Measurements from ENCODE around the gene IL4. TPM values are rescaled to one million over a fixed set of nuclear protein-coding genes. Genes with fewer than 3 reads are reported as not detected.

IL4 gene
- total and polyA plus RNA-seq, 8 donors = not detected

DNA sequence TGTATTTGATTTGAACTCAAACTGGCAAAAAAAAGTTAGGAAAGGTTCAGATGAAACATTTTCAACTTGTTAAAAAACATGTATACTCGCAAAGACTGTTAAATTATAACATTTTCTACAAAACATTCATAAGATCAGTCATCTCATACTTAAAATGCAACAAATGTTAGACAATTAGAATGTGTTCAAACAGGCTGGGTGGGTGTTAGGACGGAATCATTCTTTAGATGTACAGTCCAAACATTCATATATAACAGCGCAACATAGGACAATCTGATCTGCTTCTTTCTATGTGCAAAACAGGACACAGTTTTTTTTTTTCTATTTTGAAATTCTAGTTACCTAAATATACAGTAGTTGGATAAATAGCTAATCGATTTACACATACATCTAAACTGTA is 22.2 kb downstream of the IL4 start:
- H3K4me1 ChIP-seq = no peaks in the 10 kb centered on the region
- ATAC-seq = no peak
- no peaks in the 10 kb centered on the region for H3K9me3 ChIP-seq
- DNase-seq = no peak
- H3K4me3 ChIP-seq = no peak overlapping the region
- intact Hi-C loops (cut with DNase I) = no loop called here
- H3K27ac ChIP-seq = no peak overlapping the region
- peaks cover 0 to 3% (median 0%) of the 10 kb centered on the region in 3 donors for H3K36me3 ChIP-seq
- WGBS, 2 donors = 83 to 88% methylated on average over 4 of the region's 4 CpGs
- H3K27me3 ChIP-seq = no peaks in the 10 kb centered on the region
- no peak for FAIRE-seq
- TF ChIP-seq, protein P1, sequence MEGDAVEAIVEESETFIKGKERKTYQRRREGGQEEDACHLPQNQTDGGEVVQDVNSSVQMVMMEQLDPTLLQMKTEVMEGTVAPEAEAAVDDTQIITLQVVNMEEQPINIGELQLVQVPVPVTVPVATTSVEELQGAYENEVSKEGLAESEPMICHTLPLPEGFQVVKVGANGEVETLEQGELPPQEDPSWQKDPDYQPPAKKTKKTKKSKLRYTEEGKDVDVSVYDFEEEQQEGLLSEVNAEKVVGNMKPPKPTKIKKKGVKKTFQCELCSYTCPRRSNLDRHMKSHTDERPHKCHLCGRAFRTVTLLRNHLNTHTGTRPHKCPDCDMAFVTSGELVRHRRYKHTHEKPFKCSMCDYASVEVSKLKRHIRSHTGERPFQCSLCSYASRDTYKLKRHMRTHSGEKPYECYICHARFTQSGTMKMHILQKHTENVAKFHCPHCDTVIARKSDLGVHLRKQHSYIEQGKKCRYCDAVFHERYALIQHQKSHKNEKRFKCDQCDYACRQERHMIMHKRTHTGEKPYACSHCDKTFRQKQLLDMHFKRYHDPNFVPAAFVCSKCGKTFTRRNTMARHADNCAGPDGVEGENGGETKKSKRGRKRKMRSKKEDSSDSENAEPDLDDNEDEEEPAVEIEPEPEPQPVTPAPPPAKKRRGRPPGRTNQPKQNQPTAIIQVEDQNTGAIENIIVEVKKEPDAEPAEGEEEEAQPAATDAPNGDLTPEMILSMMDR (IDR thresholded peaks at IDR 0.05) = no peak

DNA sequence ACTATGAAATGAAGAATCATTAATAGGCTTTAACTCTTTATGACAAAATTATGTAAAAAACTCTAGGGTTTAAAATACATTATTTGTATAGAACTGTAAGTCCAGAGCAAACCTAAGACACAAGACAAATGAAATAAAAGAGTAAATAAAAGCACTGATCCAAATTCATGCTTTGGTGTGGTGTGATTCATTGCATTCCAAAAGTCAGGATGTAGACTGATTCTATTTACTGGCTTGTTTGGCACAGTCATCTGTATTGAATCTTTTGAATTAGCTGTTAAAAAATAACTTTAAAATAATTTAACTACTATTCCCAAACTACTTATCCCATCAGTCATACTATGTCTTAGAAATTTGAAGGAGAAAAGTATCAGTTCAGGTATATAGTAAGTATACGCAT is 31.1 kb downstream of the IL4 start:
- DNase-seq = no peak
- peaks cover 0 to 7% (median 7%) of the 10 kb centered on the region in 3 donors for H3K36me3 ChIP-seq
- TF ChIP-seq, protein P1 (IDR thresholded peaks at IDR 0.05) = no peak
- no peak overlapping the region for H3K27ac ChIP-seq
- H3K4me1 ChIP-seq = no peaks in the 10 kb centered on the region
- FAIRE-seq = no peak
- no peaks in the 10 kb centered on the region for H3K9me3 ChIP-seq
- 70 to 74% methylated on average over 1 of the region's 1 CpG for WGBS, 2 donors
- intact Hi-C loops (cut with DNase I) = no loop called here
- H3K27me3 ChIP-seq = no peaks in the 10 kb centered on the region
- H3K4me3 ChIP-seq = no peak overlapping the region
- peak in 1 of 4 donors; percentile 38 for ATAC-seq

DNA sequence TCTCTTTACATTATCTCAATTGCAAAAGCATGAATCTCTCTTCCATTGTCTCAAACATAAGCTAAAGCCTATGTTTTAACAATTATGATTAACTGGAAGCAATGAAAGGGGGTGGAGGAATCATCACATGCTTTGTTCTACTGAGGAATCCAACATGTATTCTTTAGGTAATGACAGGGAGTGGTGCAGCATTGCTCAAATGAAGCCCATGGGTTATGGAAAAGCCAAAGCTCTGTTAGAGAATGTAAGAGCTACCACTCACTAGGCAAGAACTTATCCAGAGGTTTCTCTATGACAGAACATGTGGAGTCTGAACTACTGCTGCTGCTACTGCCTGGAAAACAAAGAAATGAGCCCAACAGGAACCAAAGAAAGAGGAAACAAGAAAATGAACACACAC is 34.9 kb downstream of the IL4 start:
- Histone ChIP-seq H3K4me1 (no peaks in the 10 kb centered on the region), H3K36me3 (peaks cover 0 to 4% (median 0%) of the 10 kb centered on the region in 3 donors), H3K27me3 (no peaks in the 10 kb centered on the region), H3K4me3 (no peak overlapping the region), H3K27ac (no peak overlapping the region), H3K9me3 (no peaks in the 10 kb centered on the region)
- intact Hi-C loops (cut with DNase I) = no loop called here
- no peak for ATAC-seq
- no peak for DNase-seq
- FAIRE-seq = no peak
- TF ChIP-seq, protein P1 (IDR thresholded peaks at IDR 0.05) = no peak

DNA sequence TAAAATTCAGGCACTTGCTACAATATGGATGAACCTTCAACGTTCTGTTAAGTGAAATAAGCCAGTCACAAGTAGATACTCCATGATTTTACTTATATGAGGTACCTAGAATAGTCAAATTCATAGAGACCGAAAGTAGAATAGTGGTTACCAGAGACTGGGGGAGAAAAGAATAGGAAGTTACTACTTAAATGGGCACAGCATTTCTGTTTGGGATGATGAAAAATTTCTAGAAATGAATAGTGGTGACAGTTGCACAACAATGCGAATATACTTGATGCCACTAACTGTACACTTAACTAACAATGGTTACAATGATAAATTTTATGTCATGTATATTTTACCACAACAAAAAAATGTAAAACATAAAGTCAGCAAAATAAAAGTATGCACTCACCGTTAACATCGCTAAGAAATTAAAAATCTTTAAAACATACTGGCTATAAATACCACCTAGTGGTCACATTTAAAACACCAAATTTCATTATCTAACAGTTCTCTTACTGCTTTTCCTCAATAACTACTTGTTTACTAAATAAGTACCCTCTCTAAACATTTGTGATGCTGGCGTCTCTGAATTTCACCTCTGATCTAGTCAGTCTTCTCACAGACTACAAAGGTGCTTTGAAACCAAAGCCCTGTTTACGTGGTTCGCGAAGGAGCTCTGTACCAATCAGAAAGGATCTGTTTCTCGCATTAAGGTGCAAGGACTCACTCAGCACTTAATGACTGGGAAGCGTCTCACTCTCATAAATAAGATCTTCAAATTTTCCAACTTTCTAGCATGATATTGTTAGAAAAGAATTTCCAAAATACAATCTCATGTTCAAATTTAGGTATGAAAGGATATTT is 40.9 kb downstream of the IL4 start:
- no peaks in the 10 kb centered on the region for H3K4me1 ChIP-seq
- FAIRE-seq (peak; percentile 82), ATAC-seq (peak in 2 of 4 donors; percentile 31 to 41)

More for the DNA sequence above, 40.9 kb downstream of the IL4 start:
- TF ChIP-seq, protein P1 (IDR thresholded peaks at IDR 0.05) = peak in 3 of 4 donors; percentile 16 to 43 (median 36)
- no peaks in the 10 kb centered on the region for H3K9me3 ChIP-seq
- H3K4me3 ChIP-seq = no peak overlapping the region
- 57 to 66% methylated on average over 11 of the region's 11 CpGs for WGBS, 2 donors
- H3K27me3 ChIP-seq = no peaks in the 10 kb centered on the region
- no peak overlapping the region for H3K27ac ChIP-seq
- H3K36me3 ChIP-seq = no peaks in the 10 kb centered on the region
- intact Hi-C loops (cut with DNase I) = no loop called here
- DNase-seq = no peak

Measured in pancreas (tissue), 10 donors.